GM10266 (cell line): ENCODE data around the gene KDM8.

Experiments used
- DNase-seq: peaks from one replicate; pipeline ENCODE4 v3.0.0; 2012; ENCODE audit errors: extremely low spot score
- TF ChIP-seq, protein P1 (sequence below): IDR thresholded peaks from 2 replicates; pipeline ENCODE4 v1.5.1; 2012; ENCODE audit warnings: mild to moderate bottlenecking, low read depth; ENCODE audit not compliant: control insufficient read depth, insufficient read depth; ENCODE audit errors: missing control alignments

The KDM8 gene

DNA sequence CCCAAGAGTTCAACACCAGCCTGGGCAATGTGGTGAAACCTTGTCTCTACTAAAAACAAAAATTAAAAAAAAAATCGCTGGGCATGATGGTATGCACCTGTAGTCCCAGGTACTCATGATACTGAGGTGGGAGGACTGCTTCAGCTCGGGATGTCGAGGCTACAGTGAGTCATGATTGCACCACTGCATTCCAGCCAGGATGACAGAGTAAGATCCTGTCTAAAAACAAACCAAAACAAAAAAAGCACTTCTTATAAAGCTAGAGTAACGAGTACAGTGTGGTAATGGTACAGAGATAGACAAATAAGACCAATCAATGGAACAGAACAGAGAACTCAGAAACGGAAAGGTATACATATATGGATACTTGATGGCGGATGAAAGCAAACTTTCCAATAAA is 60.8 kb downstream of the KDM8 start:
- TF ChIP-seq, protein P1, sequence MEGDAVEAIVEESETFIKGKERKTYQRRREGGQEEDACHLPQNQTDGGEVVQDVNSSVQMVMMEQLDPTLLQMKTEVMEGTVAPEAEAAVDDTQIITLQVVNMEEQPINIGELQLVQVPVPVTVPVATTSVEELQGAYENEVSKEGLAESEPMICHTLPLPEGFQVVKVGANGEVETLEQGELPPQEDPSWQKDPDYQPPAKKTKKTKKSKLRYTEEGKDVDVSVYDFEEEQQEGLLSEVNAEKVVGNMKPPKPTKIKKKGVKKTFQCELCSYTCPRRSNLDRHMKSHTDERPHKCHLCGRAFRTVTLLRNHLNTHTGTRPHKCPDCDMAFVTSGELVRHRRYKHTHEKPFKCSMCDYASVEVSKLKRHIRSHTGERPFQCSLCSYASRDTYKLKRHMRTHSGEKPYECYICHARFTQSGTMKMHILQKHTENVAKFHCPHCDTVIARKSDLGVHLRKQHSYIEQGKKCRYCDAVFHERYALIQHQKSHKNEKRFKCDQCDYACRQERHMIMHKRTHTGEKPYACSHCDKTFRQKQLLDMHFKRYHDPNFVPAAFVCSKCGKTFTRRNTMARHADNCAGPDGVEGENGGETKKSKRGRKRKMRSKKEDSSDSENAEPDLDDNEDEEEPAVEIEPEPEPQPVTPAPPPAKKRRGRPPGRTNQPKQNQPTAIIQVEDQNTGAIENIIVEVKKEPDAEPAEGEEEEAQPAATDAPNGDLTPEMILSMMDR, result no peak

DNA sequence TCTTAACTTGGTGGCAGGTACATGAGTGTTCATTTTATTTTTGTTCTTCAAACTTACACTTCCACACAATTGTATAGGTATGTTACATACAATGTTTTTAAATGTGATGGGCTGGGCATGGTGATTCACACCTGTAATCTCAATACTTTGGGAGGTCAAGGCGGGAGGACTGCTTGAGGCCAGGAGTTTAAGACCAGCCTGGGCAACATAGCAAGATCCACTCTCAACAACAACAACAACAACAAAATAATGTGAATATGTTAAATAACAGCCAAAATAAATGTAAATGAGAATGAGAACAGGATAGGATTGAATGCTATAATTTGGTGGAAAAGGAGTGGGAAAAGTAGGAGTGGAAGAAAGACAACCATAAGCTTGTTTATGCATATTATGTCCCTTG is 62.7 kb downstream of the KDM8 start:
- no peak for DNase-seq
- TF ChIP-seq, protein P1, result no peak

More for the DNA sequence above, 60.8 kb downstream of the KDM8 start:
- no peak for DNase-seq

DNA sequence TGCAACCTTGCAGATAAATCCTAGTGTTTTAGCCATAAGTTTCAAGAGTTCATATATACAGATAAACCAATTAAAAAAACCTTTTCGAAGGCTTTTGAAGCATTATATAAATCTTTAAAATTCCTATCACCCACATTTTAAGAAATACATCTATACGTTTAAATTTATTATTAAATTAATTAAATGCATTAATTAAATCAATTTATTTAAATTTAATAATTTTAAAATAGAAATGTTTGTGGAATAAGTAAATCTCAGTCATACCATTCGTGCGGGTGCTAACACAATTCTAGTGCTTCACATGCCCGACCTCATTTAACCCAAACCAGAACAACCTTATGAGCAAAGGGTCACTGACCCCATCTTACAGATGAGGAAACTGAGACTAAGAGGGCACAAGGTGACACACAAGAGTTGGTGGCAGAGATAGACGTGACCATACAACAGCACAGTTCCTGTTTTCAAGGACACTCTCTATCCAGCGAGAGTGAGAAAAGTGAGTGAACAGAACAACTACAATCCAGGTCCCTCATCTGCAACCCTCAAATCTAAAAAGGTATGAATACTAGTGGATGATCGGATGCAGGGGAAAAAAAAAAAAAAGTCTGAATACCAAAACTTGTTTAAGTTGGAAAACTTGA is 63.8 kb downstream of the KDM8 start:
- no peak for DNase-seq

DNA sequence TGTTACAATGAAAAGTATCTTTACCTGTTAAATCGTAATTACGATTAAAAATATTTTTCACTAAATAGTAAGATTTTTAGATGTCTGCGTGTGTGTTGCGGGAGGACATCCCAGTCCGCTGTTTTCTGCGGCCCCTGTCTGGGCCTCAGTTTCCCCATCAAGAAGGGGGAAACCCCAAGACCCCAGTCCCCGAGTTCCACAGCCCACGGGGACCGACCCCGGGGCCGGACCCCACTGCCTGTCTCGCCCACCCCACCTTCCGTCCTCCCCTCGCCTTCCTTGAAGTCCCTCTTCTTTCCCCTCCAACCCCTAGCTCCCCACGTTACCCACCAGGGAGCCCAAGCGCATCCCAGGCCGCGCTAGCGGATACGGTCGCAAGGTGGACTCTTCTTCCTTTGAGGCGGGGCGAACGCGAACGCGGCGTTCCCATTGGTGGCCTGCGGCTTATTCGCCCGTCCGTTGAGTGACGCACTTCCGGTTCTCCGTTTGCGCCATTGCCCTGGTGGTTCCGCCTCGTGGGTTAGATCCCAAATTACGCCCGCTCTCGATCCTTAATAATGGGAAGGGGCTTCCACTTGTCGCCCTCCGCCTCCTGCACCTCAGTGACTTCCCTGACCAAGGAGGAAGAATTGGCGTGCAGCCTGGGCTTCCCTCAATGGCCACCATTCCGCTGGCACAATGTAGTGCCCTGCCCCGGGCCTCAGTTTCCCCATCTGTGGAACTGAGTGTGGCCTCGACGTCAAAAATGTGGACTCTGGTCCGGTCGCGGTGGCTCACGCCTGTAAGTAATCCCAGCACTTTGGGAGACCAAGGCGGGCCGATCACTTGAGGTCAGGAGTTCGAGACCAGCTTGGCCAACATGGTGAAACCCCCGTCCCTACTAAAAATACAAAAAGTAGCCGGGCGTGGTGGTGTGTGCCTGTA is 65.3 kb downstream of the KDM8 start, which contains the start of gene NSMCE1:
TSS of gene NSMCE1 (minus strand) at position 397 of the 924 bp plus-strand sequence. CDS start 11,202 bp downstream, outside the sequence.
- TF ChIP-seq, protein P1, result no peak
- peak; percentile 91 for DNase-seq

More for the DNA sequence above, 63.8 kb downstream of the KDM8 start:
- TF ChIP-seq, protein P1, result no peak

DNA sequence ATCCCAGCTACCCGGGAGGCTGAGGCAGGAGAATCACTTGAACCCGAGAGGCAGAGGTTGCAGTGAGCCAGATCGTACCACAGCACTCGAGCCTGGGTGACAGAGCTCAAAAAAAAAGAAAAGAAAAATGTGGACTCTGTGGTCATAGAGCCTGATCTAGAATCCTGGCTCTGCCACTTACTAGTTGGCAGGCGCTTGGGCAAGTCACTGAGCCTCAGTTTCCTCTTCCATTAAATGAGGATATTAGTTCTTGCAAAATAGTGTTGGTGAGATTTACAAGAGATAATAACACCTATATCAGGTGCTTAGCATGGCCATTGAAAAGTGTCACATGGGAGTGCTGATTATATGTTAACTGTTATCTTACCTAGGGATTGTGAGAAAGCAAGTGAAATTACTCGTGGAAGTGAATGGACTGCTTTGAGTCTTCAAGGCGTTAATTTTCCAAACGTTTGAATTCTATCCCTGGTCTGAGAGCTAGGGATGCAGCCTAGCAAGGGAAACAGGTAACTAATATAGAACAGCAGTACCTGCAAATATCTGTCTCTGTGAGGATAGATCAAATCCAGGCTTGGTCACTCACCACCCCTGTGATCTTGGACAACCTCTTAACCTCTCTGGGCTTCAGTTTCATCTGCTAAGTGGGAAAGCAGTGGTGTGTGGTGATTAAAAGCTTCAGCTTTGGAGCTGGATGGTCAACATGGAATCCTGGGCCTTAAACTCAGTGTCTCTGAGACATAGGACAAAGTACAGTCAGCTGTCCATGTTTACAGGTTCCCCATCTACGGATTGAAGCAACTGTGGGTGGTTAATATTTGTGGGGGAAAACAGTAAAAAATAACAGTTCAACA is 66.2 kb downstream of the KDM8 start:
- TF ChIP-seq, protein P1, result no peak
- no peak for DNase-seq

DNA sequence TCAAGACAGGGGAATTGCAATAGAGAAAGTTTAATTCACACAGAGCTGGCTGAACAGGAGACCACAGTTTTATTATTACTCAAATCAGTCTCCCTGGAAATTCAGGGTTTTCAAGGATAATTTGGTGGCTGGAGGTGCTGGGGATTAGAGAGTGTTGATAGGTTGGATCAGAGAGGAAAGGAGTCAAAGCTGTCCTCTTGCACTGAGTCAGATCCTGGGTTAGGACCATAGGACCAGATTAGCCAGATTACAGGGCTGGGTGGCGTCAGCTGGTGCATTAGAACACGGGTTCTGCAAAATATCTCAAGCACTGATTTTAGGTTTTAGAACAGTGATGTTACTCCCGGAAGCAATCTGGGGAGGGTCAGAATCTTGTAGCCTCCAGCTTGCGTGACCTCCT is 67.0 kb downstream of the KDM8 start:
- DNase-seq, result no peak
- TF ChIP-seq, protein P1, result no peak
